Neural crest cell (in vitro differentiated cells): ENCODE data around the gene ARHGAP18. TPM values are rescaled to one million over a fixed set of nuclear protein-coding genes. Genes with fewer than 3 reads are reported as not detected.

Source experiments
- DNase-seq: peaks from one replicate; pipeline ENCODE4 v3.0.0; 2021; ENCODE audit warnings: low read depth, mixed read lengths, low spot score
- H3K27ac Mint-ChIP-seq: one replicate; pipeline ENCODE4 v1.8.0; 2021; ENCODE audit warnings: mild to moderate bottlenecking, mixed read lengths; ENCODE audit not compliant: unreplicated experiment
- H3K27me3 Mint-ChIP-seq: 2 replicates; pipeline ENCODE4 v1.8.0; 2021; ENCODE audit warnings: low read depth, mild to moderate bottlenecking, mixed read lengths
- H3K36me3 Mint-ChIP-seq: 2 replicates; pipeline ENCODE4 v1.8.0; 2021; ENCODE audit warnings: low read depth, mild to moderate bottlenecking, mixed read lengths
- H3K4me1 Mint-ChIP-seq: 2 replicates; pipeline ENCODE4 v1.8.0; 2021; ENCODE audit warnings: mixed read lengths
- H3K4me3 Mint-ChIP-seq: one replicate; pipeline ENCODE4 v1.8.0; 2021; ENCODE audit warnings: mild to moderate bottlenecking, mixed read lengths
- H3K9me3 Mint-ChIP-seq: 2 replicates; pipeline ENCODE4 v1.8.0; 2021; ENCODE audit warnings: mixed read lengths
- total RNA-seq: library from RNA; stranded (reverse); gene quantifications from 2 replicates; pipeline ENCODE4 v1.2.1, GENCODE V29; 2021
- TF ChIP-seq, protein P1 (sequence below): fragments of 200-600 bp; sonication (generic); conservative IDR thresholded peaks from 2 replicates; pipeline ENCODE4 v1.5.0; 2021; ENCODE audit warnings: antibody characterized with exemption, mild to moderate bottlenecking

ARHGAP18 gene
- total RNA-seq, 1 donor from 2014 or later, result 3.4 TPM

DNA sequence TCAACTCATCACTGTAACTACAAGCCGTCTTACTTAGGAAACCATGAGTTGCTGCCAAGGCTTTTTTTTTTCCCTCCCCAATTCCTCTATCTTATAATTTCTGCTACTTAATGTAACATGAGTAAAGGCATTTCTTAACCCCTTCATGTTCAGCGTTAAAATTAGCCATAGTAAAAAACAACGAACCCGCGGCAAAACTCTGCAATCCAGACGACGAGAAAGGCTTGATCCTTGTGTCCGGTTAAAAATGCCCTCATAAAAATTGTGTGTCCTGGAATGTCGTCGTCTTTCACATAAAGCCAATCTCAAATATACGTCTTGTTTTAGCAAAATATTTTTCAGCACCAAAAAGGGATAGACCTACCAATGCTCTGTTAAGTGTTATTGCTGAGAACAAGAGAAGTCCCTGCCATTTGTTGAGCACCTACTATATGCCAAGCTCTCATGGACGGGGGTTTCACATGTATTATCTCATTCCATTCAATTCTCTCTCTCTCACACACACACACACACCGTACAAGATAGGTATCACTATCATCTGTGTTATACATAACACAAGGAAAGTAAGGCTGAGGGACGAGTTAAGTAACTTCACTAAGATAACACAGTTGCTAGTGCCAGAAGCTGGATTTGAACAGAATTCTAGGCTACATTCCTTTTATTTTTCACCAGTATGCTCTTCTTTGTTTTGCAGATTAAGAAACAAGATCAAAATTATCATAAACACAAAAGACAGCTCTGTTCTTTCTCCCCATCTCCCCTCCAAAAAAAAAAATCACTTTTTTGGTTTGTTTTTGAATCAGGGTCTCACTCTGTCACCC is 683 bp upstream of the ARHGAP18 start:
- TF ChIP-seq, protein P1, sequence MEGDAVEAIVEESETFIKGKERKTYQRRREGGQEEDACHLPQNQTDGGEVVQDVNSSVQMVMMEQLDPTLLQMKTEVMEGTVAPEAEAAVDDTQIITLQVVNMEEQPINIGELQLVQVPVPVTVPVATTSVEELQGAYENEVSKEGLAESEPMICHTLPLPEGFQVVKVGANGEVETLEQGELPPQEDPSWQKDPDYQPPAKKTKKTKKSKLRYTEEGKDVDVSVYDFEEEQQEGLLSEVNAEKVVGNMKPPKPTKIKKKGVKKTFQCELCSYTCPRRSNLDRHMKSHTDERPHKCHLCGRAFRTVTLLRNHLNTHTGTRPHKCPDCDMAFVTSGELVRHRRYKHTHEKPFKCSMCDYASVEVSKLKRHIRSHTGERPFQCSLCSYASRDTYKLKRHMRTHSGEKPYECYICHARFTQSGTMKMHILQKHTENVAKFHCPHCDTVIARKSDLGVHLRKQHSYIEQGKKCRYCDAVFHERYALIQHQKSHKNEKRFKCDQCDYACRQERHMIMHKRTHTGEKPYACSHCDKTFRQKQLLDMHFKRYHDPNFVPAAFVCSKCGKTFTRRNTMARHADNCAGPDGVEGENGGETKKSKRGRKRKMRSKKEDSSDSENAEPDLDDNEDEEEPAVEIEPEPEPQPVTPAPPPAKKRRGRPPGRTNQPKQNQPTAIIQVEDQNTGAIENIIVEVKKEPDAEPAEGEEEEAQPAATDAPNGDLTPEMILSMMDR, result no peak
- no peaks in the 10 kb centered on the region for H3K36me3 Mint-ChIP-seq
- no peaks in the 10 kb centered on the region for H3K27me3 Mint-ChIP-seq
- no peaks in the 10 kb centered on the region for H3K9me3 Mint-ChIP-seq
- H3K27ac Mint-ChIP-seq, result peak overlapping the region; percentile 39
- no peak for DNase-seq
- H3K4me1 Mint-ChIP-seq, result peaks cover 35% of the 10 kb centered on the region
- H3K4me3 Mint-ChIP-seq, result peak overlapping the region; percentile 94

DNA sequence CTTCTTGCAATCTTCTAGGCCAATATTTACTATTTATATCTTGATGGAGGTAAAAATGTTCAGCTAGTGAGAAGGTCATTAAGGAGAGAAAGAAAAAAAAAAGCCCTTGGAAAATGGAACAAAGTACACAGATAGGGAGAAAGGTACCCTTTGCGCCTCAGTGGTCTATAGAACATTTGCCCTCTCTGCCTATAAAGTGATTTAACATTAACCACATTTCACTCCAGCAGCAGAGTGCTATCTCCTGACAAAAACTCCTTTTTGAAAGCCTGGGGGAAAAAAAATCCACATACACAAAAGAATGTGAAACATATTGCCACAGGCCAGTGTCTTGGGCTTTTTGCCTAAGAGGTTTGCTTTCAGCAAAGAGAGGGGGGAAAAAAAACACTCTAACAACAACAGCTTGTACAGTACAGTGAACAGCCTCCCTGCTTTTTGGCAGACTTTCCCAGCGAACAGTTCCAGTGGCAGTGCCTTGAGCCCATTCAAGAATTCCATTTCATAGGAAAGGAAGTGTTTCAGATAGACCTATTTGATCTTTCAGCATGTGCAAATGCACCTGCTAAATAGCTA is 695 bp downstream of the ARHGAP18 start:
- Mint-ChIP-seq H3K4me1 (peaks cover 35% of the 10 kb centered on the region), H3K27ac (peak overlapping the region; percentile 90), H3K4me3 (peak overlapping the region; percentile 94)

DNA sequence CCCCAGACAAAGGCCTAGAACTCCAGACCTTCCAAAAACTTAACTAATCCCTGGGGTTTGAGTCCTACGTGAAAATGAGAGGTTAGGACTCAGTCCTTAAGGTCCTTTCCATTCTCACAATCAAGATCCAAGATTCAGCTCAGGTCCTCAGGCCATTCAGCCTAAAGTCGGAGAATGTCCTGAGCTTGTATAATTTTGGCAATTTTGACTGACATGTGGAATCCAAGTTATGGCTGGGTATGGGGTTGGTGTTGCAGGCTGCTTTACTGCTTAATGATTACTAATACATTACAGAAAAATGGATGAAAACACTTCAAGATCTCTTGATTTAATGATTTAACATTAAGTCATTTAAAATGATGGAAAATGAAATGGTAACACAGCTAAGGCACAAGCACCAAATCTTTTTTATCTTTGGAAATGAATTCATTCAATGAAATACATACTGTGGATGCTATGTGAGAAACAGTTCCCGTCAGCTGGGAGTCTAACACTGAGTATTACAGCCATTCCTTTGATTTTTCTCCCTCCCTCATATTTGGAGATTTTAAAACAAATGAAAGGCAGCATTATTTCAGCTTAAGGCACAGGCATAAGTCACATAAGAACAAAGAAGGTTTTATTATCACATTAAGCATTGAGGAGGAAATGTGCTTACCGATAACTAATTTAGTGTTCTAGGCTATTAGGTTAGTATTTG is 1.3 kb downstream of the ARHGAP18 start:
- Mint-ChIP-seq H3K27me3 (no peaks in the 10 kb centered on the region), H3K27ac (no peak overlapping the region), H3K4me3 (peak overlapping the region; percentile 94), H3K36me3 (no peaks in the 10 kb centered on the region), H3K9me3 (no peaks in the 10 kb centered on the region), H3K4me1 (peaks cover 35% of the 10 kb centered on the region)
- DNase-seq, result no peak
- TF ChIP-seq, protein P1, result no peak

More for the DNA sequence above, 695 bp downstream of the ARHGAP18 start:
- Mint-ChIP-seq H3K9me3 (no peaks in the 10 kb centered on the region), H3K27me3 (no peaks in the 10 kb centered on the region), H3K36me3 (no peaks in the 10 kb centered on the region)
- DNase-seq, result no peak
- TF ChIP-seq, protein P1, result no peak

GRCh38 chr6:129707882-129708495 is 2.0 kb downstream of the ARHGAP18 start:
- peak overlapping the region; percentile 21 for H3K27ac Mint-ChIP-seq
- TF ChIP-seq, protein P1, result no peak
- peaks cover 35% of the 10 kb centered on the region for H3K4me1 Mint-ChIP-seq
- no peaks in the 10 kb centered on the region for H3K27me3 Mint-ChIP-seq
- no peaks in the 10 kb centered on the region for H3K36me3 Mint-ChIP-seq
- no peaks in the 10 kb centered on the region for H3K9me3 Mint-ChIP-seq
- no peak for DNase-seq
- H3K4me3 Mint-ChIP-seq, result no peak overlapping the region

DNA sequence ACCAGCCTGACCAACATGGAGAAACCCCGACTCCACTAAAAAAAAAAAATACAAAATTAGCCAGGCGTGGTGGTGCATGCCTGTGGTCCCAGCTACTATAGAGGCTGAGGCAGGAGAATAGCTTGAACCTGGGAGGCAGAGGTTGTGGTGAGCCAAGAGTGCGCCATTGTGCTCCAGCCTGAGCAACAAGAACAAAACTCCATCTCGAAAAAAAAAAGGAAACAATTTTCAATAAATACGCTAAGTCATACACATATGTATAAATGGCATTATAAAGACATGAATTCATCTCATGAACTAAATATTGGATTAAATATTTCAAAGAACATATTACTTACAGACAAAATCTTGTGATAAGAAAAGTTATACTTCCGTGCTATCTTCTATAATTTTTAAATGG is 2.9 kb downstream of the ARHGAP18 start:
- H3K9me3 Mint-ChIP-seq, result no peaks in the 10 kb centered on the region
- H3K4me3 Mint-ChIP-seq, result no peak overlapping the region
- TF ChIP-seq, protein P1, result no peak
- H3K4me1 Mint-ChIP-seq, result peaks cover 35% of the 10 kb centered on the region
- H3K27me3 Mint-ChIP-seq, result no peaks in the 10 kb centered on the region
- H3K27ac Mint-ChIP-seq, result no peak overlapping the region
- H3K36me3 Mint-ChIP-seq, result no peaks in the 10 kb centered on the region
- DNase-seq, result no peak
